Measurements from ENCODE around the gene COX6B2.

COX6B2 gene

DNA sequence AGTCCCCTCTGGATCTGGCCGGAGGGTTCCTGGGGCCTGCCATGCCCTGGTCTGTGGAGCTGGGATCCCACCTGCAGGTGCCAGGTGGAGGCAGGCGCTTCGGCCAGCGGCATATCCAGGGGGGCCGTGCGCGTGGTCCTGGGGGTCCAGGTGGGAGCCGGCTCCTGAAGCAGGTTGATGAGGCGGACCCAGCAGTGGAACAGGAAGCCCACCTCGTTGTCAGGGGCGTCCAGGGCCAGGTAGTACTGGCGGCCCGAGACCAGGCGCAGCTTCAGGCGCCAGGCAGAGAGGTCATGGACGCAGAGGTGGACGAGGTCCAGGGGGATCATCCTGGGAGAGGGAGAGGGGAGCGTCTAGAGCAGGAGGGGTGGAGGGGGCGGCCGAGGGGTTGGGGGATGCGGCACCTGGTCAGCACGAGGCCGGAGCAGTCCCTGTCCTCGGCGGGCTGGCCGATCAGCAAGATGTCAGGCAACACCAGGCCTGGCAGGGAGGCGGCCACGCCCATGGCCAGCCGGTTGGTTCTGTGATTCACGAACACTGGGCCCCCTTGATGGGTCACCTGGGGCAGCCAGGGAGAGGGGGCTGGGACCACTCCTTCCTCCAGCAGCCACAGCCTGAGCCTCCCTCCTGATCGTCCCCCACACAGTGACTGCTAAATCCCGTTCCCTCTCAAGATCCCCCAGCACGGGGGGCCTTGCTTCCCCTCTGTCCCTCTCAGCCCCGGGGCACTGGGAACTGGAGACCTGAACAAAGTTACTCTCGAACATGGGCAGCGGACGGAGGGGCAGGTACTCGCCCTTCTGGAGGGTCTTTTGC, 7.9 kb upstream of the COX6B2 start:
- no peak for DNase-seq (ENCODE audit: low spot score)

DNA sequence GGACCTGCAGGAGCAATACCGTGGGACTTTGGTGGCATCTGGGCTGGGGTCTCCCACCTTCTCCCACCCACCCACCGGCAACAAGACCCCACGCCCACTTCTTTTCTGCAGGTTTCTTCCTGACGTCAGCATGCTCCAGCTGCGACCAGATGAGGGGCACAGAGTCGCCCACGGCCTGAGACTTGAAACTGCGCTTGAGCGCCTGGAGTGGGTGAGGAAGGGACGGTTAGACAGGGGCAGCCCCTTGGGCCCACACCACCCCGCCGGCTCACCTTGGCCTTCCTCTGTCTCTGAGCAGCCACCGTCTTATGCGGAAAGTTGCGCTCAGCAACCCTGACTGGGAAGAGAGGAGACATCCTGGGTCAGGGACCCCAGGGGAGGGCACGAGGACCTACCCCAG, 6.4 kb upstream of the COX6B2 start:
- DNase-seq (ENCODE audit: low spot score), result no peak

DNA sequence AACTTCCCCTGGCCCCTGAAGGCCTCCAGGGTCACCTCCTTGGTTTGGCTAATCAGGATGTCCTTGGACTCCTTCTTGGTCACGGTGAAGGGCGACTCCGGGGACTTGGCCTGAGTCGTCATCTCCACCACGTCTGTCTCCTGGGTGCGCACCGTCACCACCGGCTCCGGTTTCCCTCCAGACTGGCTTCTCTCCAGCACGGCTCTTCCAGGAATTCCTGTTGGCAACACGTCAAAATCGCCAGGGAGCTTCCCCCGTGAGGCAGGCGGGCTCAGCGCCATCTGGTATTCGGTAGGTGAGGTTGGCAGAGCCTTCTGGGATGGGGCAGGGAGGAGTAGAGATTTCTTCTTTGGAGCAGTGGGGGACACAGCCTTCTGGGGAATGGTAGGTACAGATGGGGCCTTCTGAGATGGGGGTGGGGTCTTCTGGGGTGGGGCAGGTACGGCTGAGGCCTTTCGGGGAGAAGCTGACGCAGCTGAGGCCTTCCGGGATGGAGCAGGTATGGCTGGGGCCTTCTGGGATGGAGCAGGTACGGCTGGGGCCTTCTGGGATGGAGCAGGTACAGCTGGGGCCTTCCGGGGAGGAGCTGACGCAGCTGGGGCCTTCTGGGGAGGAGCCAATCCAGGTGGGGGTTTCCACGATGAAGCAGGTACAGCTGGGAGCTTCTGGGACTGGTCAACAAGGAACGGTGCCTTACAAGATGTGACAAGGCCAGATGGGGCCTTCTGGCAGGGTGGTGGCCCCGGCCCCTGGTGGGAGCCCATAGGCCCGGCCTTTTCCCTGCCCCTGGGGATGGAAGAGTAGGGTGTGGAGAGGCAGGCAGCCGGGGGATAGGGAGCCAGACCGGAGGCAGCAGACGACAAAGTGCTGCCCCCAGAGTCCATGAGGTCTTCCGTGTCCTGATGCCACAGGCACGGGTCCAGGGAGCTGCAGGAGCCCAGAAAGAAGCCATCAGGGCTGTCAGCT, 4.7 kb upstream of the COX6B2 start:
- no peak for DNase-seq (ENCODE audit: low spot score)

DNA sequence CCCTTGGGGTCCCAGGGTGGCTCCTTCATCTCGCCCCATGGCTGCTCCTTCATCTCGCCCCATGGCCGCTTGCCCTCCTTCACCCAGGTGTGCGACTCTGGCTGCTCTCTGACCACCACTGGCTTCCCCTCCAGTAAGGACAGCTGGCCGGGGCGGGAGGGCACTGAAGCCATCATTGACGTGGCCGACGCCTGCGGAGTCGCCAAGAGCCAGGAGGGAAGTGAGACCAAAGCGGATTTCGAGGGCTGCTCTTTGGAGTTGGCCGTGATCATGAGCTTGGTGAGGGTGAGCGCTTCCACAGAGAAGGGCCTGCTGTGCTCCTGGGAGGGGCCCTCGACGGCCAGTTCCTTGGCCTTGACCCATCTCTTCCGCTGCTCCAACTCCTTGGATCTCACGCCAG, 4.0 kb upstream of the COX6B2 start:
- DNase-seq (ENCODE audit: low spot score), result no peak

DNA sequence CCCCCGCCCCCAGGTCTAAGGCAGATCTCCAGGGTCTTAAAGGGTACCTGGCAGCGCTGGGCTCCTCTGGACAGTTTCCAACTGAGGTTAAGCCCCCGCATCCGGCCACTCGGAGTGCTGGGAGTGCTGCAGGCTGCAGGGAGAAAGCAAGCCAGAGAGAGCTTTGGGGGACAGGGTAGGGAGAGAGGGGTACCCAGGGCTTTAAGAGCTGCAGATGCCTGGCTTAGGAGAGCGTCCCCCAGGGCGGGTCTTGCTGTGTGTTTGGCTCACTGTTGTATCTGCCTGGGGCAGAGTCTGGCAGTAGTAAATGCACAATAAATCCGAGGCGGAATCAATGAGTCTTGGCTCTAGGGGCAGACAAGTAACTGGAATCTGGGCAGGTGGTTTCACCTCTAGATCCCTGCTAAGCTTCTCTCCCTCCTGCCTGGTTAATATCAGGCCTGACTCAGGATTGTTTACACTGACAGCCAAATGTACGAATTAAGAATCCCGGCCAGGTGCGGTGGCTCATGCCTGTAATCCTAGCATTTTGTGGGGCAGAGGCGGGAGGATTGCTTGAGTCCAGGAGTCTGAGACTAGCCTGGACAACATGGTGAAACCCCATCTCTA, 798 bp upstream of the COX6B2 start:
- DNase-seq (ENCODE audit: low spot score), result peak; percentile 16

DNA sequence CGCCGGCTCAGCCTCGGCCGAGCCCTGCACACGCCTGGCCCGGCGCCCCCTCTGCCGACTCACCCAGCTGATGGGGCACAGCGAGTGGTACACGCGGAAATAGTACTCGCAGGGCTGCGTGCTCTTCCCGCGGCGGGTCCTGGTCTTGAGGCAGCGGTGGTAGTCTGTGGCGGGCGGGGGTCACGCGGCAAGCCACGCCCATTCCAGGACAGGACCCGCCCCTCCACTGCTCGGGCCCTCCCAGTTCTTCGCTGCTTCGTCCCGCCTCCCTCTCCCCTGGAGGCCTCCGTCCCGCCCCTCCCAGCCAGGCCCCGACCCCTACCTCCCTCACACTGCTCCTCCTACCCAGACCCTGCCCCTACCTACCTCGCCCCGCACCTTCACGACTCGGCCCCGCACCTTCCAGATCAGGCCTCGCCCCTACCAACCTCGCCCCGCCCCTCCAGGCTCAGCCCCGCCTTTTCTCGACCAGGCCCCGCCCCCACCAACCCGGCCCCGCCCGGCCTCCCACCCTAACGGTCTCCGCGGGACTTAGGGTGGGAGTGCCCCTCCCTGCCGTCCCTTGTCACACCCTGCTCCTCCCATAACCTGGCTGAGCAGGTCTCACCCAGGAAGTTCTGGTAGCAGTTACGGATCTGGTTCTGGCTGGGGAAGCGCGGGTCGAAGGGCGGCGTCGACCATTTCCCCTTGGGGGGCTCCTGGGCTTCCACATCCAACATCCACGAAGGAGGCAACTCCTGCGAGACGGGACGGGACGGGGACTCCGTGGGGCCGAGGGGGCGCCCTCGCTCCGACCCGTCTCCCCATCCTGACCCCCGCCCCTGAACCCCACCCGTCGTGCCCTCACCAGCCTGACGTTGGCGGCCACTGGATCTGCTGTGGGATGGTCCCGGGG, 469 bp downstream of the COX6B2 start:
- peak; percentile 91 for DNase-seq (ENCODE audit: low spot score)

DNA sequence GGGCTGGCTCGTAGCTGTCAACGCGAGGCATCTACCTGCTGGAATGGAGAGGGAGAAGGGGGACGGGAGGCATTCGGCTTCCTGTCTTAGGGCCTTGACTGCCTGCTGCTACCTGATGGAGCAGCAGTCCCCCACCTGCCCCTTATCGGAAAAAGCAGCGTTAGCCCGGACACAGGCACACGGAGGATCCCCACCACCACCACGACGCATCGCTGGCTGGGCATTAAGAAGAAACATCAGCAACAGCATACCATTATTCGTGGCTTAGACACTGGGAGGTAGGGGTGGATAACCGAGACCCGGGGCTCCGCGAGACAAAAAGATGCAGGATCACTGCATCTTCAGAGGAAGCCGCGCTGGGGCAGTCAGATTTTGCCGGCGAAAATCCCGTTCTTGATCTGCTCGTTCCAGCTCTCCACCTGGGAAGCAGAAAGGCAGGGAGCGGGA, 1.1 kb downstream of the COX6B2 start:
- DNase-seq (ENCODE audit: low spot score), result no peak

DNA sequence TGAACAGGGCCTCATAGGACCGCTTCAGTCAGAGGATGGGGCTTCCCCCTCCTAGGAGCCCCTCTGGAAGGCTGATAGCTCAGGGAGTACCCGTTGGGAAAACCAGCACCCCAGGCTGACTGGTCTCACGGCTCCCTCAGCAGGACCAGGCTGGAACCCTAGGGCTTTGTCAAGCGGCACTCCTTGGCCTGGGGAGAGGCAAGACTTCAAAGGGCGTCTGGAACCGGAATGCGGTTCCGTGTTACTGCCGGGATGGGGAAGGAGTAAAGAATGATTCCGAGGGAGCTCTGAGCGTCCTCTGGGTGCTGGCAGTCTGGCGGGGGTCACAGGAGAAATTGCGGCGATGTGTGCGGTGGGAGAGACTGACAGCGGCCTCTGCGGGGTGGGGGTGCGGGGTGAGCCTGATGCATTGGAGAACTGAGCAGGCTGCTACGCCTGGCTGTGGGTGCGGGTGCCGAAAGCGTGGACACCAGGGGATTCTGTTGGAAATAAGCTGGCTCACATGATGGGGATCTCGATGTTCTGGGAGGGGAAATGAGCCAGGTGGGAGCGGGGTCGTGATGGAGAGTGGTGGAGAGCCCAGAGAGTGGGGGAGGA, 1.9 kb downstream of the COX6B2 start:
- DNase-seq (ENCODE audit: low spot score), result no peak

DNA sequence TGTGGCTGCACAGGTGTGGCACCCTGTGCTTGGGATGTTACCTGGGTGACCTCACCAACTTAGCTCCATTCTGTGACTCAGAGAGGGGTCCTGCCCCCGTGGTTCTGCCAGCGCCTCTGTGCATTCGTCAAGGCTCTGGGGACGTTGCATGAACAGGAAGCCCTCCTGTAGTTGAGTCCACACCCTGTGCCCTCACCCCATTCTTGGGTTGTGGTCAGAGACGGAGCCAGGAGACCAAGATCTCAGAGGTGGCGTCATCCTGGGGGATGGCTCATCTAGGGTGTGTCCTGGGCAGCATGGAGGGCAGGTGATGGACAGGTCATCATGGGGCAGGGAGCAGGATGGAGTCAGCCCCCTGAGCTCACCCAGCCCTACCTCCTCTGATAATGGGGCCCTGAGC, 2.5 kb downstream of the COX6B2 start:
- no peak for DNase-seq (ENCODE audit: low spot score)

DNA sequence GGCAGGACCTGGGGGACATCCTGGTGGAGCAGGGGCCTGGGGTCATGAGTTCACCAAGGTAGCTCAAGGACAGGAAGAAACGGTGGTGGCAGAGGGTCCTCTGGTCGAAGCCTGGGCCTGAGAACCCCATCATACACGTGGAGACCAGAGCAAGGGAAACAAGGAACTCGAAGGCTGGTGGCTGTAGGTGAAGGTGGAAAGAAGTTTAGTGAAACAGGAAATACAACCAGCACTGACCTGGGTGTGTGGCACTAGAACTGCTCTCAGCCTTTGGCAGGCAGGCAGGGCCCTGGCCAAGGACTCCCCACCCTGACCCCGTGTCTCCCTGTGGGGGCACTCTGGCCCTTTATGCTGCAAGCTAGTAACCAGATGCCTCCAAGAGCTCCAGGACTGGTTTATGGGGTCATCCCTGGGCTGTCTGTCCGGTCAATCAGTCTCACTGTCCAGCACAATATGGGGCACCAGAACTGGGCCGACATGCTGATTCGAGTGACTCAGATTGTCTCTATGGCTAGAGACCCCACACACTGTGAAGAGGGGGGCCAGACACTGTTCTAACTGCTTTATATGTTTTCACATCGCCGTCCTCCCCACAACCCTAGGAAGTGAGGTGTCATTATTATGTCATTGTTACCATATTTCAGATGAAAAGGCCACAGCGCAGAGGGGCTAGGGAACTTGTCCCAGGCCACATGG, 3.8 kb downstream of the COX6B2 start:
- DNase-seq (ENCODE audit: low spot score), result no peak

DNA sequence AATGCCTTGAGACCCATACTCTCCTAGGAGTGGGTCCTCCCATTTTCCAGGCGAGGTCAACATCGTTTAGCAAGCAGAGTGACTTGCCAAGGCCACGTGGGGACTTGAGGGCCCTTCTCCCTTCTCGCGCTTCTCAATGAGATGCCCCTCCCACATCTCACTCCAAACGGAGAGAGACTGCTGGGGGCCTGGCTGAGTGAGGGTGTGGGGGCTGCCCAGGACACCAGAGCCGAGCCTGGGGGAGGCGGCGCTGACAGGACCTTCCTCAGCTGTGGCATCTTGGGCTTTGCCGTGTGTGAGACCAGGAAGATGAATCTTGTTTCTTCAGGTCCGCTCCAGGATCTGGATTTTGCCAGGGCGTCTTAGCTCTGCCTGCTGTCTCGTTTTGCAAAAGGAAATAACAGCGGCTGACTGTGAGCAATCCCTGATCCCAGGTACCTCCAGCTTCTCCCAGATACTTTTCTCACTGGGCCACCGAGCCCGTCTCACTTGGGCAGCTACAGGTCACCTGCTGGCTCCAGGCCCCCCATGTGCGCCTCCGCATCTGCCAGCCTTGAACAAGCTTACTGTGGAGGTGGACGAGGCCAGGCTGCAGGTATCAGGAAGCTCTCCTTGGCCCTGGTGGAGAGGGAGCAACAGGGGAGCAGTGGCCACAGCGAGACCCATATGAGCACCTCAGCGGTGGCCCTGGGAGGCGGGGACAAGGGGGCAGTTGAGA, 6.0 kb downstream of the COX6B2 start:
- DNase-seq (ENCODE audit: low spot score), result no peak

DNA sequence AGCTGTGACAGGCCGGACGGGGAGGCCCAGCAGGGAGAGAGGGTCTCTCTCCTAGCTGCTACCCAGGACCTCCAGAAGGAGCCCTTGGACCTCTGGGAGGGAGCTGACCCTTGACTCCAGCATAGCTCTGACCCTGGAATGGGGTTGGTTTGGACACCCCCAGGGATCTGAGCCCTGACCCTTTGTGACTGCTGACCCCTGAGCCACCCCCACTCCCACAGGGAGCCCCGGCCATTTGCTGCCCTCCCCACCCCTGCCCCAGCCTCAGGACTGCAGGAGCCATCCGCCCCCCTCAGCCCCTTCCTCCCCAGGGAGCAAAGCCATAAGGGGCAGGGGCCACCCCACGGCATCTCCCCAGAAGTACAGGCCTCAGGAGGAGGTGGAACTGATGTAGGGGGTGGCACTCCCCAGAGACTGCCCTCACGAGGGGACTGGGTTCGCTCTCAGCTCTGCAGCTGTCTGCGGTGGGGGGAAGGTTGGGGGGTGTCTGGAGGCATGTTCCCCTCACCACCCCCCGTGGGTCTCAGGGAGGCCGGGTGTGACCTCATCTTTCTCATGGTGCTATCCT, 7.0 kb downstream of the COX6B2 start:
- DNase-seq (ENCODE audit: low spot score), result no peak

DNA sequence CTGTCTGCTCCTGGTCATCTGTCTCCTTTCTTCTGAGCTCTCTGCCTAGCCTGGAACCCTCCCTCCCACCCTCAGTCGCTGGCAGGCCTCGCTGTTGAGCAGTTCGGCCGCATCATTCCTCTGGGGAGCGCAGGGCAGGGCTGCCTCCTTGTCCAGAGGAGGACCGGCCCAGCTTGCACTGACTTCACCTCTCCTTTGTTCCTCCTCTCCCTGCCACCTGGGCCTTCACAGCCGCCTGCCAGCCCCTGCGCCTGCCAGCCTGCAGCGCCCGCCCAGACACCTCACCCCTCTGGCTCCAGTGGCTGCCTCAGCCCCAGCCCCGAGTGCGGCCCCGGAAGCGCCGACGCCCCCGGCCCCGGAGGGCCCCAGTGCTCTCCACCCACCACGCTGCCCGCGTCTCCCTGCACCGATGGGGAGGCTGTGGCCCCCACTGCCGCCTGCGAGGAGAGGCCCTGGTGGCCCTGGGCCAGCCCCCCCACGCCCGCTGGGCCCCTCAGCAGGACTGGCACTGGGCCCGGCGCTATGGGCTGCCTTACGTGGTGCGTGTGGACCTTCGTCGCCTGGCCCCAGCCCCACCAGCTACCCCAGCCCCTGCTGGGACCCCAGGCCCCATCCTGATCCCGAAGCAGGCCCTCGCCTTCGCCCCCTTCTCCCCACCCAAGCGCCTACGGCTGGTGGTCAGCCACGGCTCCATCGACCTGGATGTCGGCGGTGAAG, 7.6 kb downstream of the COX6B2 start:
- DNase-seq (ENCODE audit: low spot score), result no peak

DNA sequence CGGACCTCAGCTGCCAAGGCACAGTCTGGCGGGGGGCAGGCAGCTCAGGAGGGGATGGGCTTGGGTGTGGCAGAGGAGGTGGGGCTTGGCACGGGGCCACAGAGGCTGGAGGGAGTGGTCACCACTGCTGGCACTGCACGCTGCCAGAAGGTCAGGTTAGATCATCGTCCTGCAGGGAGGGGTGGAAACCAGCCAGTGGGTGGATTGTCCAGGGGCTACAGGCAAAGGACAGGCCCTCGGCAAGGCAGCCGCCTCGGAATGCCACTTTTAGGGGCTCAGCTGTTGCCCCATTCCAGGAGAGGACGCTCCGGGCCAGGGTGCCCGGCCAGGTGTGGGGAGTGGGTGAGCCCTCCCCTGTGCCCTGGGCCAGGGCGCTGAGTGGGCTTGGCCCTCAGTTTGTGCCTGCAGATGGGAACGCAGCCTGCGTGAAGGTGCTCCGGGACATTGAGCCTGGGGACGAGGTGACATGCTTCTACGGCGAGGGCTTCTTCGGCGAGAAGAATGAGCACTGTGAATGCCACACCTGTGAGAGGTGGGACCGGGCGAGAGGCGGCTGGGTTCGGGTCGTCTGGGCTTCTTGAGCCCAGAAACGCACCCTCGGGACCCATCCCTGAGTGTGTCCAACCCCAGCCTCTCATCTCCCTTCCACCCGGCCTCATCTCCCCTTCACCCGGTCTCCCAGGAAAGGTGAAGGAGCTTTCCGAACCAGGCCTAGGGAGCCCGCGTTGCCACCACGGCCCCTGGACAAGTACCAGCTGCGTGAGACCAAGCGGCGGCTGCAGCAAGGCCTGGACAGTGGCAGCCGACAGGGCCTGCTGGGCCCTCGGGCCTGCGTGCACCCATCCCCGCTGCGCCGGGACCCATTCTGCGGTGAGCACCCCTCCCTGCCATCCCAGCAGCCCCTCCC, 8.4 kb downstream of the COX6B2 start:
- peak; percentile 65 for DNase-seq (ENCODE audit: low spot score)

DNA sequence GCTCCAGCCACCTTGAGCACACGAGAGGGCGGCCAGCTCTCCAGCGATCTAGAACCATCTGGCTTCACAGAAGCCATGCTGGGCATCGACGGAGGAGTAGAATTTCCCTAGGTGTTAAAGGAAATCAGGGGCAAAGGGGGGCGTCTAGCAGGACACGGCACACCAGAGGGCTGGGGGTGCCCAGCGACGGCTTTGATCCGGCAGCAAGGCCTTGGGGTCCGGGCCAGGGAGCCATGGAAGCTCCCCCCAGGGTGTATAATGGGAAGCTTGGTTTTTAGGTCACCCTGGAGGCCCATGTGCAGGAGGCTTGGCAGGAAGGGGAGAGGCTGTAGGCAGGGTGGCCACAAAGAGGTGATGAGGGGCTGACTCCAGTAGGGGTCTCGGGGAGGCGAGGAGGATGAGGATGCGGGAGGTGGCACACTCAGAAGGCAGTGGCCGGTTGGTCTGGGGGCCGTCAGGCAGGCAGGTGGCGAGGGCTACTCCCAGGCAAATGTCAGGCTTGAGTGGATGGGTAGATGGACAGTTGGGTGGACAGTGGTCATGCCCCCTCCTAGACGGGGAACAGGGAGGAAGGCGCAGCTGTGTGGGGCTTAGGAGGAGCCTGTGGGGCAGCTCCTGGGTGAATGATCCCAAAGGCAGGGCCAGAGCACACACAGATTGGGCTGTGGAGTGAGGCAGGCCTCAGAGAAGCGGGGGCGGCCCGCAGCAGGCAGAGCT, 9.3 kb downstream of the COX6B2 start:
- no peak for DNase-seq (ENCODE audit: low spot score)

DNA sequence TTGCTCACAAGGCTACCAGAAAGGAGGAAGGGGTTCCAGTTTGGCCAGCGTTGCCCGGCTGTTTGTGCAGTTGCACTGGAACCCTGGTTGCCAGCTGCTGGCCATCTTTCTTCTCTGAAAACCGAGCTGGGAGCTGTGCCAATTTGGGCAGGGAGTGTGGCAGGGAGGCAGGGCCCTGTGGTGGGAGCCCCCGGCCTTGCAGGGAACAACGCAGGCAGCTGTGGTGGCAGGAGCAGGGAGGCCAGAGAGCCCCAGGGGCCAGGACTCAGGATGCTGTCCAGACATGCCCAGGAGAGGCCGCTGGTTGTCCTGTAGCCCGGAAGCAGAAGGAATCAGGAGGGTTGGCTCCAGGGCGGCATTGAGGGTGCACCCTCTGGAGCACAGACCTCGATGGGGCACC, 10.1 kb downstream of the COX6B2 start:
- DNase-seq (ENCODE audit: low spot score), result no peak
